Pancreas (tissue), 10 donors: ENCODE results near the gene ERLIN1. TPM values are rescaled to one million over a fixed set of nuclear protein-coding genes. Genes with fewer than 3 reads are reported as not detected.

Experiments used
- ATAC-seq, 4 donors: fragments of 200-7000 bp; cut with Tn5 transposase; one replicate each; pipeline versions ENCODE4 v1.8.0 to v1.9.1; 2020; ENCODE audit warnings: mild to moderate bottlenecking in 4 of 4, moderate library complexity in 4 of 4
- DNase-seq, 6 donors: peaks; one replicate each; pipeline ENCODE4 v3.0.0-alpha.2; 2020
- FAIRE-seq: peaks from 2 replicates; lab custom pipeline; 2012; peaks lifted over from hg19 to GRCh38; lab: Jason Lieb, UNC
- H3K27ac ChIP-seq, 4 donors: fragments of 200-600 bp; sonication (generic); 1 replicate in 3 of 4; 2 replicates in 1 of 4; pipeline versions ENCODE4 v1.5.0 to v1.8.0; 2020
- H3K27me3 ChIP-seq, 4 donors: fragments of 200-600 bp; one replicate each; pipeline ENCODE4 v1.8.0; 2021
- H3K36me3 ChIP-seq, 3 donors: fragments of 200-600 bp; sonication (generic) in 1 of 3; one replicate each; pipeline versions ENCODE4 v1.5.0 to v1.8.0; 2020 to 2021
- H3K4me1 ChIP-seq, 3 donors: fragments of 200-600 bp; one replicate each; pipeline ENCODE4 v1.8.0; 2021
- H3K4me3 ChIP-seq, 4 donors: fragments of 200-600 bp; sonication (generic) in 2 of 4; one replicate each; pipeline versions ENCODE4 v1.5.0 to v1.8.0; 2020 to 2021
- H3K9me3 ChIP-seq, 4 donors: fragments of 200-600 bp; one replicate each; pipeline ENCODE4 v1.8.0; 2021
- CTCF ChIP-seq, 4 donors: fragments of 200-600 bp; sonication (generic) in 3 of 4; IDR thresholded peaks; one replicate each; pipeline versions ENCODE4 v1.5.0 to v1.8.0; 2021; ENCODE audit warnings: antibody characterized with exemption in 4 of 4
- WGBS, 2 donors: extraction: QIAGEN DNeasy Blood & Tissue Kit; methylation state at CpG; one replicate each; pipeline ENCODE4 v1.1.7; 2013; 5-methylcytosine and 5-hydroxymethylcytosine counted together
- intact Hi-C, 3 donors: fragments of 100-400 bp; cut with DNase I; formaldehyde crosslinking; loops; one replicate each; pipeline versions ENCODE4 v1.11.1 to v1.14.2; 2022
- polyA plus RNA-seq, 2 donors: library from polyadenylated mRNA; stranded (reverse); fragments of 200-250 nt; gene quantifications; one replicate each; pipeline ENCODE4 v1.2.3, GENCODE V29; 2013
- total RNA-seq, 6 donors: library from RNA; stranded (reverse); fragmentation: NEBNext Ultra II Directional in 4 of 6; extraction: Animal tissue kit (Norgen Biotek cat#: 25700) in 4 of 6; gene quantifications; one replicate each; pipeline versions ENCODE4 v1.2.1 to v1.2.4, GENCODE V29; 2021 to 2023
- donor health status: healthy with polysubstance abuse.
- donor health status: DM: no; HTN: no; CAD: no; lungs with moderate emphysema.
- donor health status: DM: no; HTN: no; CAD: no.
- donor health status: control.
- donor health status: control.
- donor health status: Bipolar disorder and iron deficiency.
- donor health status: DM: yes; HTN: yes; CAD: no.
- donor health status: DM: no; HTN: no; CAD: no.
- donor health status: DM: no; HTN: no; CAD: no.
- donor health status: DM: yes; HTN: yes; CAD: no.

Gene ERLIN1
- total and polyA plus RNA-seq, 8 donors: 2.9 to 13.2 (median 10.0) TPM

GRCh38 chr10:100135486-100135885 lies 50.3 kb downstream of the ERLIN1 start:
- no peak for ATAC-seq
- H3K27me3 ChIP-seq: no peaks in the 10 kb centered on the region
- H3K27ac ChIP-seq: no peak overlapping the region
- no peaks in the 10 kb centered on the region for H3K36me3 ChIP-seq
- no peak for TF ChIP-seq CTCF (IDR thresholded peaks at IDR 0.05)
- no peak overlapping the region for H3K4me3 ChIP-seq
- no peaks in the 10 kb centered on the region for H3K4me1 ChIP-seq
- intact Hi-C loops: no loop called here
- no peak for DNase-seq
- no peaks in the 10 kb centered on the region for H3K9me3 ChIP-seq
- FAIRE-seq: no peak

GRCh38 chr10:100133801-100134200 lies 52.0 kb downstream of the ERLIN1 start:
- intact Hi-C loops: no loop called here
- Histone ChIP-seq H3K36me3 (no peaks in the 10 kb centered on the region), H3K4me1 (no peaks in the 10 kb centered on the region), H3K27ac (no peak overlapping the region), H3K9me3 (no peaks in the 10 kb centered on the region), H3K27me3 (no peaks in the 10 kb centered on the region), H3K4me3 (no peak overlapping the region)
- 91 to 100% methylated on average over 1 of the region's 1 CpG for WGBS, 2 donors
- DNase-seq (no peak), ATAC-seq (no peak), FAIRE-seq (no peak)
- no peak for TF ChIP-seq CTCF (IDR thresholded peaks at IDR 0.05)

GRCh38 chr10:100132427-100132826 lies 53.4 kb downstream of the ERLIN1 start:
- H3K27ac ChIP-seq: no peak overlapping the region
- WGBS, 2 donors: 71% methylated on average over 2 of the region's 2 CpGs
- TF ChIP-seq CTCF (IDR thresholded peaks at IDR 0.05): no peak
- H3K4me3 ChIP-seq: no peak overlapping the region
- no peaks in the 10 kb centered on the region for H3K27me3 ChIP-seq
- H3K36me3 ChIP-seq: no peaks in the 10 kb centered on the region
- intact Hi-C loops: no loop called here
- no peaks in the 10 kb centered on the region for H3K9me3 ChIP-seq
- no peak for FAIRE-seq
- ATAC-seq: no peak
- H3K4me1 ChIP-seq: no peaks in the 10 kb centered on the region
- no peak for DNase-seq

- FAIRE-seq (no peak), DNase-seq (no peak), ATAC-seq (no peak)
- Histone ChIP-seq H3K4me3 (no peak overlapping the region), H3K27ac (no peak overlapping the region), H3K36me3 (no peaks in the 10 kb centered on the region), H3K9me3 (no peaks in the 10 kb centered on the region), H3K4me1 (no peaks in the 10 kb centered on the region), H3K27me3 (no peaks in the 10 kb centered on the region)
- WGBS, 2 donors: 72 to 75% methylated on average over 3 of the region's 3 CpGs
- intact Hi-C loops: no loop called here
- no peak for TF ChIP-seq CTCF (IDR thresholded peaks at IDR 0.05)
These were observed 54.3 kb downstream of the ERLIN1 start for GRCh38 chr10:100131571-100131970.

GRCh38 chr10:100130831-100131230 lies 55.0 kb downstream of the ERLIN1 start:
- 56 to 63% methylated on average over 7 of the region's 7 CpGs for WGBS, 2 donors
- no peak for DNase-seq

More at GRCh38 chr10:100130831-100131230, 55.0 kb downstream of the ERLIN1 start:
- Histone ChIP-seq H3K36me3 (no peaks in the 10 kb centered on the region), H3K9me3 (no peaks in the 10 kb centered on the region), H3K27ac (no peak overlapping the region), H3K4me3 (no peak overlapping the region), H3K27me3 (no peaks in the 10 kb centered on the region), H3K4me1 (no peaks in the 10 kb centered on the region)
- ATAC-seq (no peak), FAIRE-seq (no peak)
- intact Hi-C loops: no loop called here
- no peak for TF ChIP-seq CTCF (IDR thresholded peaks at IDR 0.05)
